ENCODE data around the gene PITX2.
"Not testable (repeated sequence)": the region's sequence is repeated elsewhere in the genome, so short reads cannot be mapped to it uniquely, and the experiment has no call there.

PITX2 gene

GRCh38 chr4:110609044-110609750, 13.7 kb downstream of the PITX2 start:
- DNase-seq: no peak
- Histone ChIP-seq H3K9me3 (ENCODE audit: control insufficient read depth, low read length) (no peaks in the 10 kb centered on the region), H3K36me3 (ENCODE audit: control insufficient read depth, insufficient read depth, low read length) (no peaks in the 10 kb centered on the region), H3K4me1 (ENCODE audit: control insufficient read depth, insufficient read depth, low read length, poor library complexity, severe bottlenecking) (peaks cover 2% of the 10 kb centered on the region), H3K27ac (ENCODE audit: insufficient read depth, low read length, poor library complexity, severe bottlenecking) (no peak overlapping the region), H3K27me3 (replicated peaks; ENCODE audit: control insufficient read depth, insufficient read depth, low read length, poor library complexity, severe bottlenecking) (peaks cover 31% of the 10 kb centered on the region), H3K4me3 (ENCODE audit: insufficient read depth, low read depth, low read length, poor library complexity, severe bottlenecking) (no peak overlapping the region)

DNA sequence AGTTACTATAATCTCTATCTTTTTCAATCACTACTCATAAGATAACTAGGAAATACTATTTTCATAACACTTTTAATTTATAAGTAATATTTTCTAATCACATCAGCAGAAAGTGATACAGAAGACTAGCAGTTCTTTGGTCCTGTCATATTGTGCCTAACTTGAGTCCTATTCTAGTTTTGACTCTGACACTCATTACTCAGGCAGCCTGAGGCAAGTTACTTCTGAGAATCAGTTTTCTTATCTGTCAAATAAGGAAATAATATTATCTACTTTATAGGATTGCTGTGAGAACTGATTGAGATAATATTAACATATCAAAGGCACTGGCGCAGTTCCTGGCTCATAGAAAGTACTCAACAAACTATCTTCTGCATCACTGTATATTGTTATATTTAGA, 17.8 kb downstream of the PITX2 start:
- Histone ChIP-seq H3K4me1 (ENCODE audit: control insufficient read depth, insufficient read depth, low read length, poor library complexity, severe bottlenecking) (no peaks in the 10 kb centered on the region), H3K9me3 (ENCODE audit: control insufficient read depth, low read length) (no peaks in the 10 kb centered on the region), H3K4me3 (ENCODE audit: insufficient read depth, low read depth, low read length, poor library complexity, severe bottlenecking) (no peak overlapping the region), H3K27ac (ENCODE audit: insufficient read depth, low read length, poor library complexity, severe bottlenecking) (no peak overlapping the region), H3K27me3 (replicated peaks; ENCODE audit: control insufficient read depth, insufficient read depth, low read length, poor library complexity, severe bottlenecking) (no peaks in the 10 kb centered on the region), H3K36me3 (ENCODE audit: control insufficient read depth, insufficient read depth, low read length) (no peaks in the 10 kb centered on the region)
- no peak for DNase-seq

- Histone ChIP-seq H3K27me3 (replicated peaks; ENCODE audit: control insufficient read depth, insufficient read depth, low read length, poor library complexity, severe bottlenecking) (no peaks in the 10 kb centered on the region), H3K27ac (ENCODE audit: insufficient read depth, low read length, poor library complexity, severe bottlenecking) (no peak overlapping the region), H3K4me3 (ENCODE audit: insufficient read depth, low read depth, low read length, poor library complexity, severe bottlenecking) (no peak overlapping the region), H3K9me3 (ENCODE audit: control insufficient read depth, low read length) (no peaks in the 10 kb centered on the region), H3K4me1 (ENCODE audit: control insufficient read depth, insufficient read depth, low read length, poor library complexity, severe bottlenecking) (no peaks in the 10 kb centered on the region), H3K36me3 (ENCODE audit: control insufficient read depth, insufficient read depth, low read length) (no peaks in the 10 kb centered on the region)
- DNase-seq: no peak
These were observed 20.8 kb downstream of the PITX2 start for GRCh38 chr4:110602061-110602460.

- Histone ChIP-seq H3K4me3 (ENCODE audit: insufficient read depth, low read depth, low read length, poor library complexity, severe bottlenecking) (no peak overlapping the region), H3K36me3 (ENCODE audit: control insufficient read depth, insufficient read depth, low read length) (no peaks in the 10 kb centered on the region), H3K27me3 (replicated peaks; ENCODE audit: control insufficient read depth, insufficient read depth, low read length, poor library complexity, severe bottlenecking) (no peaks in the 10 kb centered on the region), H3K4me1 (ENCODE audit: control insufficient read depth, insufficient read depth, low read length, poor library complexity, severe bottlenecking) (no peaks in the 10 kb centered on the region), H3K27ac (ENCODE audit: insufficient read depth, low read length, poor library complexity, severe bottlenecking) (no peak overlapping the region), H3K9me3 (ENCODE audit: control insufficient read depth, low read length) (no peaks in the 10 kb centered on the region)
- DNase-seq: no peak
These were observed 25.3 kb downstream of the PITX2 start for GRCh38 chr4:110597582-110597981.

DNA sequence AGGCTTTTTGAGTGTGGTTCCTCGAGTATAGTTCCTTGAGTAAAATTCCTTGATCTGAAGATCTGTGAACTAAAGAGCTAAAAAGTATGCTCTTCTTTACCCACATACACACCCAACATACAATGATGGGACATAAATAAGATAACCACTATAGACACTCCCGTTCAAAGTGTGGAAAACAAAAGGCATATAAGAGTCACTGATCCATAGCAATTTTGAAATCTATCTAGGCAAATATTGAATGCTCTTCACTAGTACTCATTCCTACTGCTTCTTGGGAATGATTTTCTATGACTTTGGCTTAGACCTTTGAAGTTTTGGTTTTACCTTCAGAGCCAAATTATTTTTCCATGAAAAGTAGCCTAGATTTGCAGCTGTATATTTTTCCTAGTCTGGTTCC, 26.4 kb downstream of the PITX2 start:
- Histone ChIP-seq H3K27me3 (replicated peaks; ENCODE audit: control insufficient read depth, insufficient read depth, low read length, poor library complexity, severe bottlenecking) (no peaks in the 10 kb centered on the region), H3K4me3 (ENCODE audit: insufficient read depth, low read depth, low read length, poor library complexity, severe bottlenecking) (no peak overlapping the region), H3K9me3 (ENCODE audit: control insufficient read depth, low read length) (no peaks in the 10 kb centered on the region), H3K36me3 (ENCODE audit: control insufficient read depth, insufficient read depth, low read length) (no peaks in the 10 kb centered on the region), H3K4me1 (ENCODE audit: control insufficient read depth, insufficient read depth, low read length, poor library complexity, severe bottlenecking) (no peaks in the 10 kb centered on the region), H3K27ac (ENCODE audit: insufficient read depth, low read length, poor library complexity, severe bottlenecking) (no peak overlapping the region)
- no peak for DNase-seq

DNA sequence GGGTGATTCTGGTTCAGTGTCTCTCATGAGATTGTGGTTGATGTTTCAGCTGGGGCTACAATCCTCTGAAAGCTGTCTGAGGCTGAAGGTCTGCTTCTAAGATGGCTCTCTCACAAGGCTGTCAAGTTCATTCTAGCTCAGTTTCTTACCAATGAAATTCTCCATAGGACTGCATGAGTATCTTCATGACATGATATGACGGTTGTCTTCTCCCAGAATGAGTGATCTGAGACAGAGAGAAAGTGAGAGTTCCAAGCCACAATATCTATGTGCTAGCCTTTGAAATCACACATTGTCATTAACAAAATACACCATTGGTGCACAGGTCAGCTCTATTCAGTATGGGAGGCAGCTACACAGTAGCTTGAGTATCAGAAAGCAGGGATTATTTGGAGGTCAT, 27.3 kb downstream of the PITX2 start:
- no peak for DNase-seq
- no peaks in the 10 kb centered on the region for H3K36me3 ChIP-seq (ENCODE audit: control insufficient read depth, insufficient read depth, low read length)
- H3K9me3 ChIP-seq (ENCODE audit: control insufficient read depth, low read length): no peaks in the 10 kb centered on the region

GRCh38 chr4:110589297-110589696, 33.6 kb downstream of the PITX2 start:
- Histone ChIP-seq H3K9me3 (ENCODE audit: control insufficient read depth, low read length) (no peaks in the 10 kb centered on the region), H3K27ac (ENCODE audit: insufficient read depth, low read length, poor library complexity, severe bottlenecking) (no peak overlapping the region), H3K36me3 (ENCODE audit: control insufficient read depth, insufficient read depth, low read length) (no peaks in the 10 kb centered on the region), H3K4me1 (ENCODE audit: control insufficient read depth, insufficient read depth, low read length, poor library complexity, severe bottlenecking) (no peaks in the 10 kb centered on the region), H3K27me3 (replicated peaks; ENCODE audit: control insufficient read depth, insufficient read depth, low read length, poor library complexity, severe bottlenecking) (no peaks in the 10 kb centered on the region), H3K4me3 (ENCODE audit: insufficient read depth, low read depth, low read length, poor library complexity, severe bottlenecking) (no peak overlapping the region)
- DNase-seq: no peak

More for the DNA sequence above, 27.3 kb downstream of the PITX2 start:
- Histone ChIP-seq H3K27me3 (replicated peaks; ENCODE audit: control insufficient read depth, insufficient read depth, low read length, poor library complexity, severe bottlenecking) (no peaks in the 10 kb centered on the region), H3K27ac (ENCODE audit: insufficient read depth, low read length, poor library complexity, severe bottlenecking) (no peak overlapping the region), H3K4me3 (ENCODE audit: insufficient read depth, low read depth, low read length, poor library complexity, severe bottlenecking) (no peak overlapping the region), H3K4me1 (ENCODE audit: control insufficient read depth, insufficient read depth, low read length, poor library complexity, severe bottlenecking) (no peaks in the 10 kb centered on the region)

DNA sequence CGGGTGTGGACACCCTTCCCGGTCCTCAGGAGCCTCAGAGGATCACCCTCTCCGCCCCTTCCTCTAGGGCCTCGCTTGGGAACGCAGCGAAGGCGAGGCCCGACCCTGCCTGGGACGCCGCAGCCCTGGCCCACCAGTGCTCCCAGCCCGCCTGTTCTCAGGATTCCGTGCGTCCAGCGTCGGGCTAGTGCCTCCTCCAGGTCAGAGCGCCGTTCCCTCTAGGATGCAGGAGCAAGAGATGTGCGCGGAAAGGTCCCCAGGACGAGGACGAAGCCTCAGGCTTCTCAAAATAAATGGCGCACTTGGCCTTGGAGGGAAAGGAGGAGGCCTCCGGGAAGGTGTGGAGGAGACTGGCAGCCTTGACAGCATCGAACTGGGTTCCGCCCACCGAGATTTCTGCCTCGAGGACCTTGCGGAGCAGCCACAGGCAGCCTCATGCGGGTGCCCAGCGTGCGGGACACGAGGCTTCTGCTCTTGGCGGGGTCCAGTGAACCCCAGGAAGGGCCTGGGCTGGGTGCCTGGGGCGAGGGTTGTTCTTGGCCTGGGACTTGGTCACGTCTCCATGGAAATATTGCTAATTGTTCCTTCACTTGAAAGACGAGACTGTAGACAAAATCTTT, 35.1 kb downstream of the PITX2 start:
- H3K36me3 ChIP-seq (ENCODE audit: control insufficient read depth, insufficient read depth, low read length): no peaks in the 10 kb centered on the region
- no peaks in the 10 kb centered on the region for H3K4me1 ChIP-seq (ENCODE audit: control insufficient read depth, insufficient read depth, low read length, poor library complexity, severe bottlenecking)
- no peaks in the 10 kb centered on the region for H3K27me3 ChIP-seq (replicated peaks; ENCODE audit: control insufficient read depth, insufficient read depth, low read length, poor library complexity, severe bottlenecking)
- H3K27ac ChIP-seq (ENCODE audit: insufficient read depth, low read length, poor library complexity, severe bottlenecking): no peak overlapping the region
- no peak overlapping the region for H3K4me3 ChIP-seq (ENCODE audit: insufficient read depth, low read depth, low read length, poor library complexity, severe bottlenecking)
- DNase-seq: no peak
- no peaks in the 10 kb centered on the region for H3K9me3 ChIP-seq (ENCODE audit: control insufficient read depth, low read length)

DNA sequence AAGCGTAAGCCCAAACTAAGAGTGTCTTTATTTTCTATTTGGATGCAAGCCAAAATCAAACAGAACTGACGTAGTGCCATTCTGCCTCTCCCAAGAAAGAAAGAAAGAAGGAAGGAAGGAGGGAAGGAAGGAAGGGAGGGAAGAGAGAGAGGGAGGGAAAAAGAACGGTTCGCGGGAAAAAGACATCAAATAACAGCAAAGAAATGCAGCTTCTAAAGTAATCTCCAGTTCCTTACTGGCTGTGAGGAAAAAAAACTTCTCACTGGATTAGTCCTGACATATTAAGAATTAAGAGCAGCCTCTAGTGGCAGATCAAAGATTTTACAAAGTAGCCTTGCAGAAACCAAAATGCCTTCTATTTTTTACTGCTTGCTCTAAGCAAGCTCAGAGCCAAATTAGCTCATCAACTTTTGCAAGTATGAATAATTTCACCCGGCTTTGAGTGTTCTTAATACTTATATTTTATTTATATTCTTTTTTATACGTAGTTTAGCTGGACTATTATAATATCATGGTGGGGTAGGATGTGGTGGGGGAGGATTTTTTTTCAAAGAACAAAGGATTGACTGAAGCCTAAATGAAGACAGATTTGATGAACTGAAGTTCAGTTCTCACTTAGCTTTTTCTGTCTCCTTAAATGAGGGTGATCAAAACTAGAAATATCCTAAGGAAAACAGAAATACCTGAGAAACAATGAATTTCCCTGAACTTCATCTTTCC, 36.6 kb downstream of the PITX2 start:
- no peaks in the 10 kb centered on the region for H3K4me1 ChIP-seq (ENCODE audit: control insufficient read depth, insufficient read depth, low read length, poor library complexity, severe bottlenecking)
- no peaks in the 10 kb centered on the region for H3K27me3 ChIP-seq (replicated peaks; ENCODE audit: control insufficient read depth, insufficient read depth, low read length, poor library complexity, severe bottlenecking)
- H3K36me3 ChIP-seq (ENCODE audit: control insufficient read depth, insufficient read depth, low read length): no peaks in the 10 kb centered on the region
- H3K9me3 ChIP-seq (ENCODE audit: control insufficient read depth, low read length): no peaks in the 10 kb centered on the region
- H3K27ac ChIP-seq (ENCODE audit: insufficient read depth, low read length, poor library complexity, severe bottlenecking): no peak overlapping the region
- H3K4me3 ChIP-seq (ENCODE audit: insufficient read depth, low read depth, low read length, poor library complexity, severe bottlenecking): no peak overlapping the region
- no peak for DNase-seq

DNA sequence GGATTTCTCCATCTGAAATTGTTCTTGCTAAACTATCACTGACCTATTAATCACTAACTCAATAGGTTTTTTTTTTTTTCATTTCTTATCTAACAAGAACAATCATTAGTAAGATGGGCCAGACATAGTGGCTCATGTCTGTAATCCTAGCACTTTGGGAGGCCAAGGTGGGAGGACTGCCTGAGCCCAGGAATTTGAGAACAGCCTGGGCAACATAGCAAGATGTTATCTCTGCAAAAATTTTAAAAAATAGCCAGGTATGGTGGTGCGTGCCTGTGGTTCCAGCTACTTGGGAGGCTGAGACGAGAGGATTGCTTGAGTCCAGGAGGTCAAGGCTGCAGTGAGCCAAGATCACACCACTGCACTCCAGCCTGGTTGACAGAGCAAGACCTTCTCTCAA, 46.2 kb downstream of the PITX2 start:
- H3K4me3 ChIP-seq (ENCODE audit: insufficient read depth, low read depth, low read length, poor library complexity, severe bottlenecking); H3K27ac ChIP-seq (ENCODE audit: insufficient read depth, low read length, poor library complexity, severe bottlenecking); H3K4me1 ChIP-seq (ENCODE audit: control insufficient read depth, insufficient read depth, low read length, poor library complexity, severe bottlenecking); DNase-seq; H3K36me3 ChIP-seq (ENCODE audit: control insufficient read depth, insufficient read depth, low read length); H3K27me3 ChIP-seq (replicated peaks; ENCODE audit: control insufficient read depth, insufficient read depth, low read length, poor library complexity, severe bottlenecking); H3K9me3 ChIP-seq (ENCODE audit: control insufficient read depth, low read length): not testable (repeated sequence)

All from effector memory CD4-positive, alpha-beta T cell (primary cell).